SK-N-SH treated with all-trans-retinoic acid at 6 μM for 48 hours (cell line): ENCODE measurements around the gene FGGY.

Source experiments
- ATAC-seq: fragments of 200-7000 bp; cut with Tn5 transposase; 3 replicates; pipeline ENCODE4 v1.9.1; 2020; ENCODE audit warnings: mild to moderate bottlenecking, moderate library complexity
- ARNTL ChIP-seq: fragments of 450-650 bp; formaldehyde crosslinking; IDR thresholded peaks from 2 replicates; pipeline ENCODE4 v1.5.0; 2020; ENCODE audit warnings: low read depth, mild to moderate bottlenecking, moderate library complexity, borderline replicate concordance
- BACH2 ChIP-seq: fragments of 250-450 bp; sonication (Bioruptor Pico); IDR thresholded peaks from 2 replicates; pipeline ENCODE4 v1.9.0; 2021; ENCODE audit warnings: mild to moderate bottlenecking, borderline replicate concordance
- CREB5 ChIP-seq: fragments of 250-450 bp; sonication (Bioruptor Pico); IDR thresholded peaks from 2 replicates; pipeline ENCODE4 v1.5.1; 2020; ENCODE audit warnings: low read depth, mild to moderate bottlenecking, moderate library complexity
- CSDC2 ChIP-seq: fragments of 250-450 bp; sonication (Bioruptor Pico); IDR thresholded peaks from 2 replicates; pipeline ENCODE4 v1.5.0; 2020; ENCODE audit warnings: mild to moderate bottlenecking, moderate library complexity
- CSRNP3 ChIP-seq: fragments of 250-450 bp; sonication (Bioruptor Pico); IDR thresholded peaks from 2 replicates; pipeline ENCODE4 v1.5.1; 2021; ENCODE audit warnings: mild to moderate bottlenecking, moderate library complexity
- ESRRG ChIP-seq: fragments of 250-450 bp; sonication (Bioruptor Pico); IDR thresholded peaks from 2 replicates; pipeline ENCODE4 v1.6.1; 2021; ENCODE audit warnings: mild to moderate bottlenecking
- GLIS3 ChIP-seq: fragments of 250-450 bp; sonication (Bioruptor Pico); IDR thresholded peaks from 2 replicates; pipeline ENCODE4 v1.5.0; 2020; ENCODE audit warnings: mild to moderate bottlenecking, moderate library complexity
- ISL1 ChIP-seq: fragments of 250-450 bp; sonication (Bioruptor Pico); IDR thresholded peaks from 2 replicates; pipeline ENCODE4 v2.1.2; 2022; ENCODE audit warnings: mild to moderate bottlenecking, moderate library complexity
- OSR1 ChIP-seq: fragments of 250-450 bp; sonication (Bioruptor Pico); IDR thresholded peaks from 2 replicates; pipeline ENCODE4 v1.8.0; 2022; ENCODE audit warnings: moderate library complexity, mild to moderate bottlenecking, inconsistent platforms
- PATZ1 ChIP-seq: fragments of 250-450 bp; sonication (Bioruptor Pico); IDR thresholded peaks from 2 replicates; pipeline ENCODE4 v1.8.0; 2020; ENCODE audit warnings: mild to moderate bottlenecking, moderate library complexity, borderline replicate concordance
- POU6F1 ChIP-seq: fragments of 250-450 bp; sonication (Bioruptor Pico); IDR thresholded peaks from 2 replicates; pipeline ENCODE4 v1.8.0; 2021; ENCODE audit warnings: low read depth, mild to moderate bottlenecking, moderate library complexity, borderline replicate concordance
- PPARA ChIP-seq: fragments of 250-450 bp; sonication (Bioruptor Pico); IDR thresholded peaks from 2 replicates; pipeline ENCODE4 v1.5.0; 2020; ENCODE audit warnings: mild to moderate bottlenecking, borderline replicate concordance
- RARB ChIP-seq: fragments of 250-450 bp; sonication (Bioruptor Pico); IDR thresholded peaks from 2 replicates; pipeline ENCODE4 v1.8.0; 2021; ENCODE audit warnings: mild to moderate bottlenecking, moderate library complexity
- SNAI2 ChIP-seq: fragments of 250-450 bp; sonication (Bioruptor Pico); IDR thresholded peaks from 2 replicates; pipeline ENCODE4 v1.5.0; 2020; ENCODE audit warnings: mild to moderate bottlenecking, moderate library complexity
- TCF4 ChIP-seq: fragments of 250-450 bp; sonication (Bioruptor Pico); IDR thresholded peaks from 2 replicates; pipeline ENCODE4 v1.8.0; 2021; ENCODE audit warnings: mild to moderate bottlenecking, moderate library complexity, borderline replicate concordance
- TOX ChIP-seq: fragments of 250-450 bp; sonication (Bioruptor Pico); IDR thresholded peaks from 2 replicates; pipeline ENCODE4 v1.8.0; 2021; ENCODE audit warnings: mild to moderate bottlenecking, moderate library complexity, borderline replicate concordance
- TSHZ2 ChIP-seq: fragments of 250-450 bp; sonication (Bioruptor Pico); IDR thresholded peaks from 2 replicates; pipeline ENCODE4 v1.5.0; 2020; ENCODE audit warnings: mild to moderate bottlenecking, moderate library complexity
- ZC3H10 ChIP-seq: fragments of 250-450 bp; sonication (Bioruptor Pico); IDR thresholded peaks from 2 replicates; pipeline ENCODE4 v1.5.1; 2021; ENCODE audit warnings: mild to moderate bottlenecking, moderate library complexity
- ZFP3 ChIP-seq: fragments of 250-450 bp; sonication (Bioruptor Pico); IDR thresholded peaks from 2 replicates; pipeline ENCODE4 v1.5.0; 2020; ENCODE audit warnings: mild to moderate bottlenecking, moderate library complexity
- ZFP30 ChIP-seq: fragments of 450-650 bp; formaldehyde crosslinking; IDR thresholded peaks from 2 replicates; pipeline ENCODE4 v1.5.0; 2022; ENCODE audit warnings: mild to moderate bottlenecking, moderate library complexity
- ZNF565 ChIP-seq: fragments of 450-650 bp; formaldehyde crosslinking; conservative IDR thresholded peaks from 2 replicates; pipeline ENCODE4 v1.5.0; 2020; ENCODE audit warnings: low read depth, mild to moderate bottlenecking, moderate library complexity
- ZNF70 ChIP-seq: fragments of 450-650 bp; formaldehyde crosslinking; IDR thresholded peaks from 2 replicates; pipeline ENCODE4 v1.5.0; 2020; ENCODE audit warnings: mild to moderate bottlenecking, moderate library complexity
- ZNF8 ChIP-seq: fragments of 450-650 bp; formaldehyde crosslinking; IDR thresholded peaks from 2 replicates; pipeline ENCODE4 v1.5.0; 2020; ENCODE audit warnings: mild to moderate bottlenecking, moderate library complexity

FGGY gene

GRCh38 chr1:59445040-59445439, 148.1 kb downstream of the FGGY start:
- ATAC-seq, result peak; percentile 30; the same call in 2 of the 3 replicates
- TF ChIP-seq SNAI2 (CRISPR knock-in tag) (no peak), TOX (CRISPR knock-in tag) (no peak), ZC3H10 (CRISPR knock-in tag) (no peak), CSDC2 (CRISPR knock-in tag) (no peak), OSR1 (no peak), PPARA (no peak), RARB (CRISPR knock-in tag) (no peak), ARNTL (no peak)

GRCh38 chr1:59446257-59446901, 149.5 kb downstream of the FGGY start:
- TF ChIP-seq PPARA (no peak), TCF4 (peak; percentile 96), ZC3H10 (CRISPR knock-in tag) (0 out of 2 replicates have a peak, but pooled peaks have one; percentile 1), GLIS3 (CRISPR knock-in tag) (peak; percentile 61; the same call in 1 of the 2 replicates), CSRNP3 (CRISPR knock-in tag) (peak; percentile 77; the same call in 1 of the 2 replicates), BACH2 (CRISPR knock-in tag) (no peak), ZNF8 (peak; percentile 86), PATZ1 (CRISPR knock-in tag) (no peak), CSDC2 (CRISPR knock-in tag) (peak; percentile 44; the same call in 1 of the 2 replicates), TSHZ2 (CRISPR knock-in tag) (peak; percentile 93), ZFP30 (no peak), SNAI2 (CRISPR knock-in tag) (peak; percentile 28; the same call in 1 of the 2 replicates), OSR1 (no peak), ZNF70 (no peak), ESRRG (0 out of 2 replicates have a peak, but pooled peaks have one; percentile 27), ISL1 (peak; percentile 92), ARNTL (peak; percentile 69; the same call in 1 of the 2 replicates), ZFP3 (peak; percentile 47; the same call in 1 of the 2 replicates), ZNF565 (no peak), CREB5 (peak; percentile 63; the same call in 1 of the 2 replicates), RARB (CRISPR knock-in tag) (peak; percentile 72), TOX (CRISPR knock-in tag) (peak; percentile 58; the same call in 1 of the 2 replicates), POU6F1 (CRISPR knock-in tag) (no peak; the same call in 1 of the 2 replicates)
- ATAC-seq, result peak; percentile 83
